GM19372 (cell line): ENCODE data around the gene PODN.

Experiments used
- ATAC-seq: cut with Tn5 transposase; IDR thresholded peaks from one replicate; pipeline ENCODE4 v1.9.1; 2021; ENCODE audit warnings: mild to moderate bottlenecking, low read depth, moderate library complexity; ENCODE audit not compliant: unreplicated experiment

Gene PODN, protein sequence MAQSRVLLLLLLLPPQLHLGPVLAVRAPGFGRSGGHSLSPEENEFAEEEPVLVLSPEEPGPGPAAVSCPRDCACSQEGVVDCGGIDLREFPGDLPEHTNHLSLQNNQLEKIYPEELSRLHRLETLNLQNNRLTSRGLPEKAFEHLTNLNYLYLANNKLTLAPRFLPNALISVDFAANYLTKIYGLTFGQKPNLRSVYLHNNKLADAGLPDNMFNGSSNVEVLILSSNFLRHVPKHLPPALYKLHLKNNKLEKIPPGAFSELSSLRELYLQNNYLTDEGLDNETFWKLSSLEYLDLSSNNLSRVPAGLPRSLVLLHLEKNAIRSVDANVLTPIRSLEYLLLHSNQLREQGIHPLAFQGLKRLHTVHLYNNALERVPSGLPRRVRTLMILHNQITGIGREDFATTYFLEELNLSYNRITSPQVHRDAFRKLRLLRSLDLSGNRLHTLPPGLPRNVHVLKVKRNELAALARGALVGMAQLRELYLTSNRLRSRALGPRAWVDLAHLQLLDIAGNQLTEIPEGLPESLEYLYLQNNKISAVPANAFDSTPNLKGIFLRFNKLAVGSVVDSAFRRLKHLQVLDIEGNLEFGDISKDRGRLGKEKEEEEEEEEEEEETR

GRCh38 chr1:53061859-53062707 lies at the start of gene PODN:
Gene PODN (plus strand): TSS chr1:53062213. CDS start chr1:53069856, 7,643 bp downstream.
- ATAC-seq, result no peak

GRCh38 chr1:53014791-53015507 lies 47.1 kb upstream of the PODN start:
- ATAC-seq, result peak; percentile 85

GRCh38 chr1:53015508-53015860 lies 46.5 kb upstream of the PODN start:
- ATAC-seq, result no peak

GRCh38 chr1:53016705-53017104 lies 45.3 kb upstream of the PODN start:
- ATAC-seq, result no peak

DNA sequence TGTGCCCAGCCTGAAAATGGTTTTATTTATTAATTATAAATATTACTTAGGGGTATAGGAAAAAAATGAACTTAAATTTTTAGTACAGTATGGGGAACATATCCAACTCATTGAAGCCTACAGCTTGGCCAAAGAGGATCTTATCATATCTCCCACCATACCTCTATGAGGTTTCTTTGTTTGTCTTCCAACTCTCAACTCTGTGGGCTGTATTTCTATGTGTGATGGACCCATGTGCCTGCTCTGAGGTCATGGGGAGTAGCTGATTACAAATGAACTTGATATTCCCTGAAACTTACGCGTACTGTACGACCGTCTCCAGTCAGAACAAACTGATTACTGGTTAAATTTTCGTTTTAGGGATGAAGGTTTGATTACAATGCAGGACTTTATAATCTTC lies 41.4 kb upstream of the PODN start:
- no peak for ATAC-seq

DNA sequence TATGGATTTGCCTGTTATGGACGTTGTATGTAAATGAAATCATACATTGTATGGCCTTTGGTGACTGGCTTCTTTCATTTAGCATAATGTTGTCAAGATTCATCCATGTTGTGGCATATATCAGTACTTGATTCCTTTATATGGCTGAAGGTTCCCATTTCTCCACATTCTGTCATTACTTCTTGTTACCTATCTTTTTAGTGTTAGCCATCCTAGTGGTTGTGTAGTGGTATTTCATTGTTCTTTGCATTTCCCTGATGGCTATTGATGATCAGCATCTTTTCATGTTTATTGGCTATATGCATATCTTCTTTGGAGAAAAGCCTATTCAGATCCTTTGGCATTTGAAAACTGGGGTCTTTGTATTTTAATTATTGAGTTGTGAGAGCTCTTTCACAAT lies 39.8 kb upstream of the PODN start:
- no peak for ATAC-seq

DNA sequence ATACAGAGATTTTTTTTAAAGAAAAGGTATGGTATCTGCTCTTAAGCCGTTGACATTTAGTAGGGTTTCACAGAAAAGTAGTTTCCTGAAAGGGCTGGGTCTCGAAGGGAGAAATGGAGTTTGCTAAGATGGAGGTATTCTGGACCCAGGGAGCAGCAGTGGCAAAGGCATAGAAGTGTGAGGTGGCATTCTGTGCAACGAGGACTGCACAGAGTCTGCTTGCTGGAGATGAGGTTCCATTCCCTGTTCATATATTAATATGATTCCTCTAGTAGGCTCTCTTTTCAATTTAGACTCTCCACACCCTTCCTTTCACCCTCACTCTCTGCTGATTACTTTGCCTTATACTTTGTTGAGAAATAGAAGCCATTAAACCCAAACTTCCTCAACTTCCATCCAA lies 38.5 kb upstream of the PODN start:
- ATAC-seq, result no peak

- no peak for ATAC-seq
Measured at GRCh38 chr1:53024117-53024516, 37.9 kb upstream of the PODN start.

GRCh38 chr1:53025034-53025768 lies 36.8 kb upstream of the PODN start:
- ATAC-seq, result no peak

DNA sequence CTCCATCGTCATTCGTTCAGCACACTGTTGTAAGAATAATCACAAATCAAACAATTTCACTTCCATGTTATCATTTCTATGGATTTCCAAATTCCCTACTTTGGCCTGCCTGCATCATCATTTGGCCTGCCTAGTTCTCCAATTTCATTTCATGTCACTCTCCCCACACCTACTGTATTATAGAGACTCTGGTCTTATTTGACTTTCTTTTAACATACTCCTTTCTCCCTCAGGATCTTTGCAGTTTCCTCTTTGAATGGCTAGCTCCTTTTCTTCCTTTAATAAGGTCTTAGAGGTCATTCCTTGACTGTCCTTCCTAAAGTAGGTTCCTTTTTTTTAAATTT lies 36.3 kb upstream of the PODN start:
- no peak for ATAC-seq

DNA sequence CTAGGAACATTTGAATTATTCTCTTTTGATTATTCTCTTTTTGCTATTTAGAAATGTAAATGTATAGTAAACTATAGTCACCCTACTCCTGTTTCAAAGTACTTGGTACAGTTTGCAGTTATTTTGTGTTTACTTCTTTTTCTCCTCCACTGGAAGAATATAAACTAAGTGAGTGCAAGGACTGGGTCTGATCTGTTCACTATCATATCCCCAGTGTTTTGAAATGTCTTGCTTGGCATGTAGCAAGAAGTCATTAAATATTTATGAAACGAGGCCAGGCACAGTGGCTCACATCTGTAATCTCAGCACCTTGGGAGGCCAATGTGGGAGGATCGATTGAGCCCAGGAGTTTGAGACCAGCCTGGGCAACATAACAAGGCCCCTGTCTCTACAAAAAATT lies 35.8 kb upstream of the PODN start:
- no peak for ATAC-seq

DNA sequence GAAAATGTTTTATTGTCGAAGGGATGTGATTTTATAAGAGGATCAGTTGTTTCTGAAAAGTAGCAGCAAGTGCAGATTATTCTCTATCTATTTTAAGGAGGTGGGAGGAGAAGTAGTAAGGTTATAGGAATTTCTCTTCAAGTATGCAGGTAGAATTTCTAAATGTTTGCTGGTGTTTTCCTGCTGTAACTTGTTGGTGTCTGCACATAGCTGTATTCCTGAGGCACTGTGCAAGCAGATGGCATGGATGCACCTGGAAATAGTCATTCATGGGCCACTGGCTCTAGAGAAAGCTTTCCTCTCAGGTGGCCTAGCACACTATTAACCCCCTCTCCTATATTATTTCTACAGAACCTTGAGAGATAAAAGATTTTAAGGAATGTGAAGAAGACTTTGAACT lies 30.3 kb upstream of the PODN start:
- ATAC-seq, result no peak

DNA sequence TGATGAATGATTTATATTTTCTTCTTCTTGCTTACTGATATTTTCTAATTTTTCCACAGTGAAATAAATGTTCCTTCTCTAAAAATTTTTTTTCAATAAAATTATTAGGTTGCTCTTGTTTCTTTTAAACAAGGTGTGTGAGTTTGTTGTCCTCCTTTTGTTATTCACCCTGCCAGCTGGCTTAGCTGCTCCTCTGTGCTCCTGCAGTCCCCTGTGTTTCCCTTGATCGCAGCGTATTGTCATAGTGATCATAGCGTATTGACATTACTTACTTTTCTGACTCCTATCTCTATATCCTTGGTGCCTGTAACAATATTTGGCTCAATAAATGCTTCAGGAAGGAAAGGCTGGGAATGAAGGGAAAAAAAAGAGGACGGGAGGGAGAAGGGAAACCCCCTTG lies 24.9 kb upstream of the PODN start:
- ATAC-seq, result no peak

GRCh38 chr1:53038566-53038965 lies 23.4 kb upstream of the PODN start:
- ATAC-seq, result no peak

GRCh38 chr1:53043271-53043670 lies 18.7 kb upstream of the PODN start:
- no peak for ATAC-seq

- ATAC-seq, result no peak
Measured at GRCh38 chr1:53044926-53045325, 17.1 kb upstream of the PODN start.

DNA sequence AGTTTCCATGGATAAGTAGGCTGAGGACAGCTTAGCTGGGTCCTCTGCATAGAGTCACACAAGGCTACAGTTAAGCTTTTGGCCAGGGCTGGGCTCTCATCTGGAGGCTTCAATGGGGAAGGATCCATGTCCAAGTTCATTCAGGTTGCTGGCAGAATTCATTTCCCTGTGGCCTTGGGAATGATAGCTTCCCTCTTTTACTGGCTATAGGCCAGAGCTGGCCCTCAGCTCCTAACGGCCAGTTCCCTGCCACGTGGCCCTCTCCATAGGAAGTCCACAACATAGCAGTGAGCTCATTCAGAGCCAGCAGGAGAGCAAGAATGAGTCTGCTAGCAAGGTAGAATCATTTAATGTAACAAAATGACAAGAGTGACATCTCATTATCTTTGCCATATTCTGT lies 15.1 kb upstream of the PODN start:
- ATAC-seq, result no peak

DNA sequence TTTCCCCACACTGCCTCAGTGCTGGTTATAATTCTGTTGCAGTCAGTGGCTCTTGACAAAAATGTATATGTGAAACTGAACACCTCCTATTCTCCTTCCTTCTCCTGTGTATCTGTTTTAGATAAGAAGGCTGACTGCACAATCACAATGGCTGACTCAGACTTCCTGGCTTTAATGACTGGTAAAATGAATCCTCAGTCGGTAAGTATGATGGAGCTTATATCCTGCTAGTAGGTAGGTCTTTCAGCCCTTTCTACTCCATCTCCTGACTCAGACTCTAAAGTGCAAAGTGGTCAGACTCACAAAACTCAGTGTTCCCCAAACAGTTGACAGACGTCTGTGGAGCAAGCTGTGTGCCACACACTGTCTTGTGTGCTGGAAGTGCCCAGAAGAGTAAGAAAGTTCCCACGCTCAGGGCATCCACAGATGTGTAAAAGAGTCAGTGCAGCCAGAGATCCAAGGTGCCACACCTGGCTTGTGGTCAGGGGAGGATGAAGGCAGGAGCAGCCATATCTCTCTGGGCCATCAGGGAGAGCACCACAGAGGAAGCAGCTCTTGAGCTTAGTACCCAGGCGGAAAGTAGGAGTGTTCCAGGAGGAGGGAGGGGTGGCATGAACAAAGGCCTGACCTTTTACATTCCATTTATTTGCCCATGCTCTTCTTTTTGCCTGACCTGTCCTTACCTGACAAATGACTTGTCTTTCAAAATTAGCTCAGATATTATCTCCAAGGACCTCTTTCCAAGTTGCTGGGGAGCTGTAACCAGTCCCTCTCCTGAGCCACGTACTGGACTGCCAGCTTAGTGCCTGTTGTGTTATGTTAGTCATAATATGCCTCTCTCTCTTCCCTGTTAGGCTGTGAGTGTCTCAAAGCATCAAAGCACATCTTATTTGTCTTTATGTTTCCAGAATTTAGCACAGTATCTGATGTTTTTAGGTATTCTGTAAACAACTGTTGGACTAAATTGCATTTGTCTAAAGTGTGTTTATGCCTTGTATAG lies 14.0 kb upstream of the PODN start:
- no peak for ATAC-seq

DNA sequence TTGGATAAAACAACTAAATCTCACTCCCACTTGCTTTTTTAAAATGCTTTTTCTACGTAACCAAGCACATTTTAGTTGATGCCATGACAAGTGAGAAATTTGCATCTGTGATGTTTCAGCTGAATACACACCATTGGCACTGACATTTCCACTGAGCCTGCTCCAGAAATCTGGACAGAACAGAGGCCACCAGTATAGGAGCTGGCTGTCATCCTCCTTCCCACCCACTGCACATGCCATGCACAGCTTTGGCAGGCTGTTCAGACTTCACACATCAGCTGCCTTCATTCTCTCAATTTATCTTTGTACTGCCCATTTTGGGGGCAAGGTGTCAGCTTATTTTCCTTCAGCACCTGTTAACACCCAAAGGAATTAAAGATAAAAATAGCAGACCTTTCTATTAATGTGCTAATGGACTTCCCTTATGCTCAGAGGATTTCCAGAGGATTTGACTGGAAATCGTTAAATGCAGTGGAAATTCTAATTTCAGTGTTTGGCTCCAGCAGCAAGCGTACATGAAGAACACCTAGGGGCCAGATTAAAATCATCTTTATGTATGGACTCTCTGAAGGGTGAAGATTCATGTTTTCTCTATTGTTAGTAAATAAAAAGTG lies 12.9 kb upstream of the PODN start:
- no peak for ATAC-seq
